ENCODE results near the gene HUS1.
"Not testable (repeated sequence)": the region's sequence is repeated elsewhere in the genome, so short reads cannot be mapped to it uniquely, and the experiment has no call there.

Gene HUS1

GRCh38 chr7:47979145-47979831 lies at the start of gene HUS1:
Gene HUS1, minus strand, starts transcription at chr7:47979615. Its CDS starts 96 bp downstream, at chr7:47979519.
- peak; percentile 84 for DNase-seq

GRCh38 chr7:48028938-48029337 lies 49.5 kb upstream of the HUS1 start, which contains the start of gene SUN3:
Gene SUN3, minus strand, starts transcription at chr7:48029107. Its CDS starts 169 bp downstream, at chr7:48028938.
- no peak for DNase-seq

GRCh38 chr7:48025624-48026023 lies 46.2 kb upstream of the HUS1 start:
- no peak for DNase-seq

- no peak for DNase-seq
These were observed 38.3 kb upstream of the HUS1 start for GRCh38 chr7:48017674-48018073.

GRCh38 chr7:48016641-48017040 lies 37.2 kb upstream of the HUS1 start:
- DNase-seq = no peak

- no peak for DNase-seq
These were observed 32.5 kb upstream of the HUS1 start for GRCh38 chr7:48011951-48012350.

- no peak for DNase-seq
These were observed 31.9 kb upstream of the HUS1 start for GRCh38 chr7:48011323-48011722.

- no peak for DNase-seq
These were observed 30.5 kb upstream of the HUS1 start for GRCh38 chr7:48009954-48010353.

- DNase-seq = no peak
These were observed 29.8 kb upstream of the HUS1 start for GRCh38 chr7:48009257-48009656.

- no peak for DNase-seq
These were observed 27.5 kb upstream of the HUS1 start for GRCh38 chr7:48006866-48007265.

GRCh38 chr7:48004638-48005037 lies 25.2 kb upstream of the HUS1 start:
- no peak for DNase-seq

GRCh38 chr7:48004032-48004431 lies 24.6 kb upstream of the HUS1 start:
- DNase-seq = no peak

- DNase-seq = peak; percentile 13
These were observed 20.7 kb upstream of the HUS1 start for GRCh38 chr7:48000164-48000563.

- DNase-seq = no peak
These were observed 20.0 kb upstream of the HUS1 start for GRCh38 chr7:47999413-47999812.

- no peak for DNase-seq
These were observed 13.0 kb upstream of the HUS1 start for GRCh38 chr7:47992446-47992845.

GRCh38 chr7:47991741-47992311 lies 12.4 kb upstream of the HUS1 start:
- DNase-seq = peak; percentile 75

GRCh38 chr7:47991270-47991669 lies 11.9 kb upstream of the HUS1 start:
- DNase-seq = no peak

- DNase-seq = no peak
These were observed 11.2 kb upstream of the HUS1 start for GRCh38 chr7:47990592-47990991.

- not testable (repeated sequence) for DNase-seq
These were observed 10.4 kb upstream of the HUS1 start for GRCh38 chr7:47989607-47990400.

GRCh38 chr7:47988496-47989386 lies 9.3 kb upstream of the HUS1 start:
- DNase-seq = no peak

- no peak for DNase-seq
These were observed 3.2 kb upstream of the HUS1 start for GRCh38 chr7:47982610-47983009.

- not testable (repeated sequence) for DNase-seq
These were observed 1.2 kb upstream of the HUS1 start for GRCh38 chr7:47980648-47981047.

GRCh38 chr7:47979832-47980181 lies 392 bp upstream of the HUS1 start:
- no peak for DNase-seq
